ENCODE measurements around the gene NRL. TPM values are rescaled to one million over a fixed set of nuclear protein-coding genes. Genes with fewer than 3 reads are reported as not detected.

Gene NRL
- total RNA-seq, 2 experiments from 2014 or later: 4.6 to 7.5 TPM

GRCh38 chr14:24054324-24054641 is 60.5 kb downstream of the NRL start:
- CTCF ChIA-PET (ENCODE audit: unreplicated experiment): interaction anchor here (0.6 kb wide), 1 partner anchor 11 kb away, joined by 3 read pairs; no protein-coding TSS in a partner anchor
- H2AFZ ChIP-seq (ENCODE audit: low read length): no peak overlapping the region
- POLR2A ChIA-PET: interaction anchor here (0.6 kb wide), 1 partner anchor 9 kb away, joined by 3 read pairs; no protein-coding TSS in a partner anchor
- no peaks in the 10 kb centered on the region for H3K9me3 ChIP-seq (ENCODE audit: low read length)
- no peaks in the 10 kb centered on the region for H3K79me2 ChIP-seq (ENCODE audit: insufficient read depth, low read depth, low read length)
- H3K4me3 ChIP-seq (ENCODE audit: low read depth, low read length, poor library complexity, severe bottlenecking): no peak overlapping the region
- no peak for TF ChIP-seq EZH2phosphoT487 (IDR thresholded peaks at IDR 0.05; ENCODE audit: borderline replicate concordance, low read depth, low read length)
- TF ChIP-seq CTCF (conservative IDR thresholded peaks at IDR 0.05; ENCODE audit: low read length): no peak
- peaks cover 19% of the 10 kb centered on the region for H3K4me1 ChIP-seq (ENCODE audit: insufficient read depth, low read length, poor library complexity, severe bottlenecking)
- intact Hi-C loops (cut with micrococcal nuclease; ENCODE audit: unreplicated experiment): no loop called here
- H3K9me2 ChIP-seq (ENCODE audit: insufficient read depth, low read length): no peaks in the 10 kb centered on the region
- H3K36me3 ChIP-seq (ENCODE audit: insufficient read depth, low read length): no peaks in the 10 kb centered on the region
- DNase-seq (ENCODE audit: low spot score): no peak
- no peak overlapping the region for H3K27ac ChIP-seq (ENCODE audit: low read depth, low read length, poor library complexity, severe bottlenecking)
- no peaks in the 10 kb centered on the region for H4K20me1 ChIP-seq (ENCODE audit: insufficient read depth, low read length)
- H3K4me2 ChIP-seq (ENCODE audit: low read length): no peak overlapping the region
- BruUV-seq (replicated peaks): no TSS peak

GRCh38 chr14:24053548-24054323 is 61.0 kb downstream of the NRL start:
- TF ChIP-seq CTCF (conservative IDR thresholded peaks at IDR 0.05; ENCODE audit: low read length): no peak
- TF ChIP-seq EZH2phosphoT487 (IDR thresholded peaks at IDR 0.05; ENCODE audit: borderline replicate concordance, low read depth, low read length): no peak
- no peaks in the 10 kb centered on the region for H4K20me1 ChIP-seq (ENCODE audit: insufficient read depth, low read length)
- H3K9me2 ChIP-seq (ENCODE audit: insufficient read depth, low read length): no peaks in the 10 kb centered on the region
- H2AFZ ChIP-seq (ENCODE audit: low read length): no peak overlapping the region
- H3K4me2 ChIP-seq (ENCODE audit: low read length): no peak overlapping the region
- H3K9me3 ChIP-seq (ENCODE audit: low read length): no peaks in the 10 kb centered on the region
- no TSS peak for BruUV-seq (replicated peaks)
- intact Hi-C loops (cut with micrococcal nuclease; ENCODE audit: unreplicated experiment): no loop called here
- POLR2A ChIA-PET: no interaction called here
- CTCF ChIA-PET (ENCODE audit: unreplicated experiment): interaction anchor here (0.6 kb wide), 1 partner anchor 12 kb away, joined by 3 read pairs; no protein-coding TSS in a partner anchor
- H3K4me3 ChIP-seq (ENCODE audit: low read depth, low read length, poor library complexity, severe bottlenecking): no peak overlapping the region
- no peak overlapping the region for H3K27ac ChIP-seq (ENCODE audit: low read depth, low read length, poor library complexity, severe bottlenecking)
- H3K36me3 ChIP-seq (ENCODE audit: insufficient read depth, low read length): no peaks in the 10 kb centered on the region
- no peak for DNase-seq (ENCODE audit: low spot score)
- H3K4me1 ChIP-seq (ENCODE audit: insufficient read depth, low read length, poor library complexity, severe bottlenecking): peaks cover 25% of the 10 kb centered on the region
- no peaks in the 10 kb centered on the region for H3K79me2 ChIP-seq (ENCODE audit: insufficient read depth, low read depth, low read length)
